SIG-M5 treated with dmso at 0.1 percent for 504 hours (cell line): ENCODE results near the gene LRRC40.
"Not testable (repeated sequence)": the region's sequence is repeated elsewhere in the genome, so short reads cannot be mapped to it uniquely, and the experiment has no call there.

Experiments
- DNase-seq: peaks from one replicate; lab custom pipeline; 2025; ENCODE audit not compliant: unreplicated experiment; lab: John Stamatoyannopoulos, UW

LRRC40 gene

DNA sequence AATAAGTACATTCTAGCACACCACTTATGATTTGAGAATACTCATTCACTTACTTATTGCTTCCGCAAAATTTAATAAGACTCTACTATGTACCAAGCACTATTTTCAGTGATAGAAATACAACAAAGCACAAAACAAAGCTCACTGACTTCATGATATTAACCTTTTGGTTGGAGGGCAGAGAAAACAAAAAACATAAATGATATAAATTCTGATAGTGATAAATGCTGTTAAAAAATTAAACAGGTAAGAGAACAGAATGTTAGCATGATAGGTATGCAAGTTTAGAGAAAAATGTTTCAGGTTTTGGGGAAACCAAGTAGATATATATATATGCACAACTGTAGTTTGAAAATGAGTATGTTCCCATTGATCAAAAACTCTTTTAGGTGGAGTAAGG lies 1.2 kb downstream of the LRRC40 start:
- DNase-seq, result no peak

DNA sequence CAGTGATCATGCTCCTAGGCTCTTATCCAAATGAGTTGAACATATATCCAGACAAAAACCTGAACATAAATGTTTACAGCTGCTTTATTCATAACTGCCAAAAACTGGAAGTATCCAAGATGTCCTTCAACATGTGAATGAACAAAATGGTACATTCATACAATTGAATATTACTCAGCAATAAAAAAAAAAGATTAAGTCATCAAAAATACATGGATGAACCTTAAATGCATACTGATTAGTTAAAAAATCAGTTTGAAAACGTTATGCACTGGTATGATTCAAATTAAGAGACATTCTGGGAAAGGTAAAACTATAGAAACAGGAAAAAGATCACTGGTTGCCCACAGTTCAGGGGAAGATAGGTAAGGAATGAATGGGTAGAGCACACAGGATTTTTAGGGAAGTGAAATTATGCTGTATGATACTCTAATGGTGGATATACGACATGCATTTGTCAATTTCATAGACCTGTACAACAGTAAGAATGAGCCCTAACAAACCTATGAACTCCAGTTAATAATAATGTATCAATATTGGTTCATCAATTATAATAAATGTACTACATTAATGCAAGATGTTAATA lies 3.1 kb downstream of the LRRC40 start:
- DNase-seq, result no peak

DNA sequence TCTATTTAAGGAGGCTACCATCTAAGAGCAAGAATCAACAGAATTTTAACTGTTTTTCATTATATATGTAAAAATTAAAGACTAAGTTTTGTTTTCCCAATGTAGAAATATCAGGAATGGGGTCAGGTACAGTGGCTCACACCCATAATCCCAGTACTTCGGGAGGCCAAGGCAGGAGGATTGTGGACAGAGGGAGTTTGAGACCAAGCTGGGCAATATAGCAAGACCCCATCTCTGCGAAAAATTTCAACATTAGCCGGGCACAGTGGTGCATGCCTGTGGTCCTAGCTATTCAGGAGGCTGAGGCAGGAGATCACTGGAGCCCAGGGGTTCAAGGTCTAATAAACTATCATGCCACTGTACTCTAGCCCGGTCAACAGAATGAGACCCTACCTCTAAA lies 5.3 kb downstream of the LRRC40 start:
- DNase-seq, result no peak

DNA sequence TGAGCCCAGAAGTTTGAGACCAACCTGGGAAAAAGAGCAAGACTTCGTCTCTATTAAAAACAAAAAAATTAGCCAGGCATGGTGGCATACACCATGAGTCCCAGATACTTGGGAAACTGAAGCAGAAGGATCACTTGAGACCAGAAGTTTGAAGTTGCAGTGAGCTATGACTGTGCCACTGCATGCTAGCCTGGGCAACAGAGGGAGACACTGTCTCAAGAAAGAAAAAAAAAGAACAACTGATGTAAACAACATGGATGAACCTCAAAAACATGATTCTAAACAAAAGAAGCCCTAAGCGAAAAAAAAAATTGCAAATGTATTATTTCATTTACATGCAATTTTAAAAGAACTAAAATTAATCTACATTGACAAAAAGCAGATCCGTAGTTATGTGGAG lies 9.0 kb downstream of the LRRC40 start:
- DNase-seq, result no peak

DNA sequence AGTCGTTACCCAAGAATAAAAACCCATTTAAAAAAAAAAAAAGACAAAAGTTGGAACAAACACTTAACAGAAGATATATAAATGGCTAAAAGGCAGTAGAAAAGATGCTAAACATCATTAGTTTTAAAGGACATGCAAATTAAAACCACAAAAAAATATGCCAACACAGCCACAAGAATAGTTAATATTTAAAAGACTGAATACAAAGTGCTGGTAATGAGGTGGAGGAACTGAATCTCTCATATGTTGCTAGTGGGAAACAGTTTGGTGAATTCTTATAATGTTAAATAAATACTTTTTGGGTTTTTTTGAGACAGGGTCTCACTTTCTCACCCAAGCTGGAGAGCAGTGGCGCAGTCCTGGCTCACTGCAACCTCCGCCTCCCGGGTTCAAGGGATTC lies 10.0 kb downstream of the LRRC40 start:
- DNase-seq, result no peak

DNA sequence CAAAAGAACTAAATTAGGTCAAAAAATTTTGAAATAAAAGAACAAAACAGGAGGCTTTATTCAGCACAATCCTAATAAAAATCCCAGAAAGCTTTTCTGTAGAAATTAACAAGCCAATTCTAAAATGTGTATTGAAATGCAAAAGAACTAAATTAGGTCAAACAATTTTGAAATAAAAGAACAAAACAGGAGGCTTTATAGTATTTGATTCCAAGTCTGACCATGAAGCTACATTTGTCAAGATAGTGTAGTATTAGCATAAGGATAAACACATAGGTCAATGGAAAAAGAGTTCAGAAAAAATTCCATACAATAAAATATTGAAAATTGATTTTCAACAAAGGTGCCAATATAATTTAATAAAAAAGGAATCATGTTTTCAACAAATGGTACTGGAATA lies 10.8 kb downstream of the LRRC40 start:
- DNase-seq, result no peak

DNA sequence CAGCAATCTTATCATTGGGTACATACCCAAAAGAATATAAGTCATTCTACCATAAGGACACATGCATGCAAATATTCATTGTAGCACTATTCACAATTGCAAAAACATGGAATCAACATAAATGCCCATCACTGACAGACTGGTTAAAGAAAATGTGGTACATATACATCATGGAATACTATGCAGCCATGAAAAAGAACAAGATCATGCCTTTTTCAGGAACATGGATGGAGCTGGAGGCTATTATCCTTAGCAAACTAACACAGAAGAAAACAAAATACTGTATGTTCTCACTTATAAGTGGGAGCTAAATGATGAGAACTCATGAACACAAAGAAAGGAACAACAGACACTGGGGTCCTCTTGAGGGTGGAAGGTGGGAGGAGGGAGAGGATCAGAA lies 12.9 kb downstream of the LRRC40 start:
- not testable (repeated sequence) for DNase-seq

DNA sequence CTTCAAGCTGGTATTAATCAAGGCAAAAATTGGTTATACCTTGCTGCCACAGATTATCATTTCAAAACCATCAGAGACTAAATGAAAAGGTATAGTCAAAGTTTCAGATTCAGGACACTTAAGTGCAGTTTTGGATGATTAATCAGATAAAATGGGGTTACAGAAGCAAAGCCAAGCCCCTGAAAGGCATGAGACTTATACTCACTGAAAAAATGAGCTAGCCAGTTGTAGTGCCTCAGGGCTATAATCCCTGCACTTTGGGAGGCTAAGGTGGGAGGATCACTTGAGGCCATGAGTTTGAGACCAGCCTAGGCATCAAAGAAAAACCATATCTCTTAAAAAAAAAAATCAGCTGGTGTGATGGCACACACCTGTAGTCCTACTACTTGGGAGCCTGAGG lies 15.2 kb downstream of the LRRC40 start:
- no peak for DNase-seq

DNA sequence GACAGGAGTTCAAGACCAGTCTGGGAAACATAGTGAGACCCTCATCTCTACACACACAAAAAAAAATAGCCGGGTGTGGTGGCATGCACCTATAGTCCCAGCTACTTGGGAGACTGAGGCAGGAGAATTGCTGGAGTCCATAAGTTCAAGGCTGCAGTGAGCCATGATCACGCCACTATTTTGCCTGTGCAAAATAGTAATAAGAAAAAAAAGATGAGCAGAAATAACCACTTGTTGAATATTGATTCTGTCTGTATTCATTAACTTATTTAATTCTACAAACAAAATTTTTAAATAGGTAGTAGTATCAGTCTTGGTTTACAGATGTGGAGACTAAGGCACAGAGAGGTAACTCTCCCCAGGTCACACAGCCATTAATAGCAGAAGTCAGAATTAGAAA lies 16.9 kb downstream of the LRRC40 start:
- no peak for DNase-seq

DNA sequence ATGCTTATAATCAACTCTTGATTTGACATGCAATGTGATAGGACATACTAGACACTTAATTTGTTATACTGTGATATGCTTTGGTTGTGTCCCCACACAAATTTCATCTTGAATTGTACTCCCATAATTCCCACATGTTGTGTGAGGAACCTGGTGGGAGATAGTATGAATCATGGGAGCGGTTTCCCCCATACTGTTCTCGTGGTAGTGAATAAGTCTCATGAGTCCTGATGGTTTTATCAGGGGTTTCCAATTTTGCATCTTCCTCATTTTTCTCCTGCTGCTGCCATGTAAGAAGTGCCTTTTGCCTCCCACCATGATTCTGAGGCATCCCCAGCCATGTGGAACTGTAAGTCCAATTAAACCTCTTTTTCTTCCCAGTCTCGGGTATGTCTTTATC lies 20.2 kb downstream of the LRRC40 start:
- not testable (repeated sequence) for DNase-seq

DNA sequence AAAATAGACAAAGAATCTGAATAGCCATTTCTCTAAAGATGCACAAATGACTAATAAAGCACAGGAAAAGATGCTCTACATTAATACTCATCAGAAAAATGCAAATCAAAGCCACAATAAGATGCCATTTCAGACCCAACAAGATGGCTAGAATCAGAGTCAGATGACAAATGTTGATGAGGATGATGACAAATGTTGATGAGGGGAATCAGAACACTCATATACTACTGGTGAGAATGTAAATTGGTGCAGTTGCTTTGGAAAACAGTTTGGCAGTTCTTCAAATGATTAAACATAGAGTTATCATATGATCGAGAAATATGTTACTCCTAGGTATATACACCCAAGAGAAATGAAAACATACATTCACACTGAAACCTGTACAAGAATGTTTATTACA lies 33.9 kb downstream of the LRRC40 start:
- no peak for DNase-seq

DNA sequence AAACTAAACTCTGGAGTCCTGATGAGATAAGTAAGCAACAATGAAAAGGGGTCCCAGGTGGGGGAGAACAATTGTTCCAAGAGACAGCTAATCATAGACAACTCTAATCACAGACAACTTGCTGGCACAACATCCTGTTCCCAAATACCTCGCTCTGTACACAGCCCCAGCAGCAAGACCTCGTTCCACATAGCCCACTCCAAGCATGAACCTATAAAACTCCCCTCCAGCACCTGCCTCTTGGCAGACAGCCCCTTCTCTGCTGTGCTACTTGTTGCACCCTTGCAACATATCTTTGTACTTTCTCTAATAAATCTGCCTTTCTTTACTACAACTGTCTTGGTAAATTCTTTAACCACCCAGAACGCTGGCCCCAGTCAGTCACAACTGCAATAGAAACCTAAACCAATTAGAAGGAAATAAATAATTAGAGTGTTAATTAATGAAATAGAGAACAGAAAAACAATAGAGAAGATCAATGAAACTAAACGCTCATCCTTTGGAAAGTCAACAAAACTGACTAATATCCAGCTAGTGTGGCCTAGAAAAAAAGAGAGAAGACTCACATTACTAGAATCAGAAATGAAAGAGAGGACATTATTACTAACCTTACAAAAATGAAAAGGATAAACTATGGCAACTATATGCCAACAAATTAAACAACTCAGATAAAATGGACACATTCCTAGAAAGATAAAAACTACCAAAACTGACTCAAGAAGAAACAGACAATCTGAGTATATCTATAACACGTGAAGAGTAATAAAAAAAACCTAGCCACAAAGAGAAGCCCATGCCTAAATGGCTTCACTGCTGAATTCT lies 36.1 kb downstream of the LRRC40 start:
- DNase-seq, result no peak

DNA sequence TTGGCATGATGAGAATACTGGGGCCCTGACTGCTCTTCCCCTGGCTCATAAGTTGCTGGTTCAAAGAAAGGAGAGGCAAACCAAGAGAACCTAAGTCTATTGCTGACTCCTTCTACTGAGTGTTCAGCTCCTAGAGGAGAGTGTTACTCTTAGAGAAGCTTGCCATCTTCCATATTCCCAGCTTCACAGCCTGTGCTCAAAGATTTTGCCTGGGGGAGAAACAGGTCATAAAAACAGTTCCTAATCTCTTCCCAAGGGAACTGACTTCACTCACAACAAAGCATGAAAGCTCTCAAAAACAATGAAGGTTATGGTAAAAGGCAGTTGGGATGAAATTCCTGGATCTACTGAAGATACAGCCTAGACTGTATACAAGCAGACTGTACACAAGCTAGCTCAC lies 37.1 kb downstream of the LRRC40 start:
- no peak for DNase-seq

DNA sequence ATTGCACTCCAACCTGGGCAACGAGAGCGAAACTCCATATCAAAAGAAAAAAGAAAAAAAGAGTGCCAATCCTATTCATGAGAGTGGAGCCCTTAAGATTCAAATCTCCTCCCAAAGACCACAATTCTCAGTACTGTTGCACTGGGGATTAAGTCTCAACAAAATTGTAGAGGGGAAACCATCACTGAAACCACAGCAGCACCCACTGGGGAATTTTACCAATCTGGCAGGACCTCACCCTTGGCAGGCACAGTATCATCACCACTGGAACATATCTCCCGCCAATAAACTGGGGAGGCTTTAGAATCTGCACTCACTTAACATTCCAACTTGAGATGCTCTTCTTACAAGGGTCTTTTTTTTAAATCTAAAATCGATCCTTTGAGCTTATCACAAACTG lies 41.0 kb downstream of the LRRC40 start:
- no peak for DNase-seq

DNA sequence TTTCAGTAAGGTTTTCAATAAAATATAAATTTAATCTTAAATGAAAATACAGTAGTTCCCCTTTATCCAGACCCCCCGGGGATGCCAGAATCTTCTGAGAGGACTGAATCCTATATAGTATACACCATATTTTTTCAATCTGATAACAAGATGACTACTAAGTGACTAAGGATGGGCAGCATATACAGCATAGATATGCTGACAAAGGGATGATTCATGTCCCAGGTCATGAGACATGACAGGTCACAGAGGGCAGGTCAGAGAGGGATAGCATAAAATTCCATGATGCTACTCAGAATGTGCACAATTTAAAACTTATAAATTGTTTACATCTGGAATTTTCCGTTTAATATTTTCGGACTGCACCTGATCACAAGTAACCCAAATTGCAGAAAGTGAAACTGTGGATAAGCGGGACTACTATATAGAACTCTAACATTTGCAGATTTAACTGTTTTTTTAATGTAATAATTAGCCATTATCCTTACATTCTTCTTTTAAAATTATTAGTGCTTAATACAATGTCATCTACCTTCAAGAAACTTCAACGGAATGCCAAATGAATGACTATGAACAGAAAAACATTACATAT lies 48.8 kb downstream of the LRRC40 start:
- no peak for DNase-seq

DNA sequence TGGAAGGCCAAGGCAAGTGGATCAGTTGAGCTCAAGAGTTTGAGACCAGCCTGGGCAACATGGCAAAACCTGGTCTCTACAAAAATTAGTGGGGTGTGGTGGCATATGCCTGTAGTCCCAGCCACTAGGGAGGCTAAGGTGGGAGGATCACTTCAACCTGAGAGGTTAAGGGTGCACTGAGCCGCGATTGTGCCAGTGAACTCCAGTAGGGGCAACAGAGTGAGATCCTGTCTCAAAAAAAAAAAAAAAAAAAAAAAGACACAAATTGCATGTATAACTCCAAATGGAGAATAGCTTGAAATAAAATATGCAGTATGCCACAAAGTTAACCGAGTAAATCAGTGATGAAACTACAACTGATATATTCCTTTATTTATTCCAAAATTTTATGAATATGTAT lies 51.6 kb downstream of the LRRC40 start:
- DNase-seq, result no peak

DNA sequence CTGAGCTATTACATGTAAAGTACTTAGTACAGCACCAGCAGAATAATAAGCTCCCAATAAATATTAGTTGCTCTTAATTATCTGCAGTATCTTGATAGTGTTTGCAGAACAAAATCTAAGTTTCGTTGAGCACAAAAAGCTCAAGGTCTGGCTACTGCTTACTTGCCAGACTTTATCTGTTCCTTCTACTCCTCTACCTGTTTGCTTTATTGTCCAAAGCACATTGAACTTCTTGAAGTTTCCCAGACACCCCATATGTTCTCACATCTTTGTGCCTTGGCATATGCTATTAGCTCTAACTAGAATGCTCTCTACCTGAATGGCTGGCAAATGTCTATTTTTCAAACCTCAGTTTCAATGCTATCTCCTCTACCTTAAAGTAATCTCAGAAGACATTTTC lies 54.9 kb downstream of the LRRC40 start:
- DNase-seq, result no peak

DNA sequence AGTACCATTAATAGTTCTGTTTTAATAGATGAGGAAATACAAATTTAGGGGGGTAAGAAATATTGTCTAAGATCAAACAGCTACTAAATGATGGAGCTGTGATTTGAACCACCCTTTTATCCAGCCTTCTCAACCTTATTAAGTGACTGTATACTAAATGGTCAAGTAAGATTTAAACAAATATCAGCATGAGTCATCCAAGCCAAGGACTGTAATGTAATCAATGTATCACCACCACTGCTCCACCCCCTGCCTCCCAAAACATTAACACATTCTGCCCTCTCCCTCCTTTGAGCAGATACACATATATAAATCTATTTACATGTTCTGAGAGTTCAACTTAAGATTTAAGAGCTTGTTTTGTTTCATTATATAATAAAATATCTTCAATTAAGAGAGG lies 58.9 kb downstream of the LRRC40 start:
- DNase-seq, result no peak

DNA sequence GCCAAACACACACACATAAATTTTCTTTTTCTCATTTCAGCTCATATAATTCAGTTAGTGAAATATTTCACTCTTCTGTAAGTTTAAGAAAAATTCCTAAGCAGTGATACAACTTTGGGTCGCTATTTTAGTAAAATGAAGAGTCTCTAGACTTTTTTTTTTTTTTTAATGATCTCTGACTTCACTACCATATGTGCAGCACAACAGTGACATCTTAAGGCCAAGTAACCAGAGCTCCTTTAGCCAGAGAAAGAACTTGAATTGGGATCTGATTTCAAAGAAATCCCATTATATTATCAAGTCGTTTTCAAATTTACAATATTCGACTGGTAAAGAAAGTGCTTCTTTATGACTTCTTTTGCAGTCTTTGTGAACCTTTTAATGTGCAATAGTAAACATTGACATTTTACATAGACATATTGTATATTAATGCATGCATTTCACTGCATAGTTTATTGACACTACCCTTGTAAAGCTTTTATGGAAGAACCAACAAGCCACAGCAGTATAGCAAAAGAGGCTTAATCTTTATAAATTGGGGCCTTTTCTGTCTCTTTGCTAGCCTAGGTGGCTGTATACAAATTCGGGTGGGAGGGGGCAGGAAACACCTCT lies 62.2 kb downstream of the LRRC40 start:
- no peak for DNase-seq

DNA sequence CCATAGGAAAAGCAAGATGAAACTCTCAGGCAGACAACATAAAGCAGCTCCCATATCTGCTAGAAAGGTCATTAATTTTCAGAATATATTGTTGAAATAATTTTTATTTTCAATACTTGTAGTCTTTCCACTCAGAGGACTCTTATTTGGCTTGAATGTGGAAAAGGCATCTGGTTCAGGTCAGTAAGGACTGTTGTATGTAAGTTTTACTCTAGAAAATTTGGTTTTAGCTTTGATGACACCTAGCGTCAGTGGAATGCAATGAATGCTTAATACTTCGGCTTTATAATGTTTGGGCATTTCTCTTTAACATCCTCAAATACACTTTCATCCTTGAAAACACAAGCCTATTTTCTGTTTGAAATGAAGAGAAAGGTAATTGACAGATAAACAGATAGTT lies 63.3 kb downstream of the LRRC40 start:
- DNase-seq, result no peak

DNA sequence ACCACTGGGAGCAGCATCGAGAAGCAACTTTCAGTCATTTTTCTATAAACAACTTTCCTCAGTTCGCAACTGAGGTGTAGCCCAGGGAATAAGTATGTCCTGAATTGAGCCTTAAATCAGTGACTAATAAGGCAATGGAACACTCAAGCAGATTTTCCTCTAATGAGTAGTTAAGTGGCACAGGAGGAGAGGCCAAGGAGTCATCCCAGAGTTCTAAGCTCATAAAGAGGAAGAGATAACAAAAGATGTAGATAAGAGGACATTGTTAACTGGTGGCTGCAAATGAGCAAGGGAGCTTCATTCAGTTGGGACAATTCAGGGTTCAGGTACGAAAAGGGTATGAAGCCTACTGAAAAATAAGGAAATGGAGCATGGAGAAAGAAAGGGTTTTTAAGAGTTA lies 64.5 kb downstream of the LRRC40 start:
- DNase-seq, result no peak

DNA sequence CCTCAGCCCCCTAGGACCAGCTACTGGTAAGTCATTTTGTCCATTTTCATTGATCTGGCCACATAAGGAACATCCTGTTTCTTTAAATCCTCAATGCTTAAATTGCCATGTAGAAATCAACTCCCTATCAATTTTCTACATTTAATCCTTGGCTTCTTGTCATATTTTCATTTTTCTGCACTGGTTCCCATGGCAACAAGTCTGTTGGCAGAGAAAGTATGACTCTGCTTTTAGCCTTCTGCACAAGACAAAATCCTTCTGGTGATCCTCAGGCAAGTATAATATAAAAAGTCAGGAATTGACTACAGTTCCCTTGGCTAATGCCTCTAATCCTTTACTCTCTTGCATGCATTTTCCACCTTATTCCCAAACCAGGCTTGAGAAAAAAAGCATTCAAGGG lies 65.0 kb downstream of the LRRC40 start:
- no peak for DNase-seq
